Measurements from ENCODE around the gene GABRE. TPM values are rescaled to one million over a fixed set of nuclear protein-coding genes. Genes with fewer than 3 reads are reported as not detected.

The GABRE gene
- total RNA-seq, 1 donor from 2014 or later = 1.0 TPM

DNA sequence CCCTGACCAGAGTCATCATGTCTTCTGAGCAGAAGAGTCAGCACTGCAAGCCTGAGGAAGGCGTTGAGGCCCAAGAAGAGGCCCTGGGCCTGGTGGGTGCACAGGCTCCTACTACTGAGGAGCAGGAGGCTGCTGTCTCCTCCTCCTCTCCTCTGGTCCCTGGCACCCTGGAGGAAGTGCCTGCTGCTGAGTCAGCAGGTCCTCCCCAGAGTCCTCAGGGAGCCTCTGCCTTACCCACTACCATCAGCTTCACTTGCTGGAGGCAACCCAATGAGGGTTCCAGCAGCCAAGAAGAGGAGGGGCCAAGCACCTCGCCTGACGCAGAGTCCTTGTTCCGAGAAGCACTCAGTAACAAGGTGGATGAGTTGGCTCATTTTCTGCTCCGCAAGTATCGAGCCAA, 50.8 kb downstream of the GABRE start:
- no peak for DNase-seq (ENCODE audit: low spot score)
- H3K4me1 Mint-ChIP-seq (ENCODE audit: low read depth) = no peaks in the 10 kb centered on the region
- no peak overlapping the region for H3K27ac Mint-ChIP-seq (ENCODE audit: unreplicated experiment)
- TF ChIP-seq, protein P1, sequence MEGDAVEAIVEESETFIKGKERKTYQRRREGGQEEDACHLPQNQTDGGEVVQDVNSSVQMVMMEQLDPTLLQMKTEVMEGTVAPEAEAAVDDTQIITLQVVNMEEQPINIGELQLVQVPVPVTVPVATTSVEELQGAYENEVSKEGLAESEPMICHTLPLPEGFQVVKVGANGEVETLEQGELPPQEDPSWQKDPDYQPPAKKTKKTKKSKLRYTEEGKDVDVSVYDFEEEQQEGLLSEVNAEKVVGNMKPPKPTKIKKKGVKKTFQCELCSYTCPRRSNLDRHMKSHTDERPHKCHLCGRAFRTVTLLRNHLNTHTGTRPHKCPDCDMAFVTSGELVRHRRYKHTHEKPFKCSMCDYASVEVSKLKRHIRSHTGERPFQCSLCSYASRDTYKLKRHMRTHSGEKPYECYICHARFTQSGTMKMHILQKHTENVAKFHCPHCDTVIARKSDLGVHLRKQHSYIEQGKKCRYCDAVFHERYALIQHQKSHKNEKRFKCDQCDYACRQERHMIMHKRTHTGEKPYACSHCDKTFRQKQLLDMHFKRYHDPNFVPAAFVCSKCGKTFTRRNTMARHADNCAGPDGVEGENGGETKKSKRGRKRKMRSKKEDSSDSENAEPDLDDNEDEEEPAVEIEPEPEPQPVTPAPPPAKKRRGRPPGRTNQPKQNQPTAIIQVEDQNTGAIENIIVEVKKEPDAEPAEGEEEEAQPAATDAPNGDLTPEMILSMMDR (IDR thresholded peaks at IDR 0.05) = no peak
- peaks cover 3% of the 10 kb centered on the region for H3K9me3 Mint-ChIP-seq (ENCODE audit: low read depth)
- no peak overlapping the region for H3K4me3 Mint-ChIP-seq (ENCODE audit: unreplicated experiment)
- H3K27me3 Mint-ChIP-seq (ENCODE audit: low read depth) = no peaks in the 10 kb centered on the region
- H3K36me3 Mint-ChIP-seq (ENCODE audit: low read depth) = no peaks in the 10 kb centered on the region

- Mint-ChIP-seq H3K4me3 (ENCODE audit: unreplicated experiment) (no peak overlapping the region), H3K27me3 (ENCODE audit: low read depth) (no peaks in the 10 kb centered on the region), H3K36me3 (ENCODE audit: low read depth) (no peaks in the 10 kb centered on the region), H3K9me3 (ENCODE audit: low read depth) (peaks cover under 1% of the 10 kb centered on the region), H3K27ac (ENCODE audit: unreplicated experiment) (no peak overlapping the region), H3K4me1 (ENCODE audit: low read depth) (no peaks in the 10 kb centered on the region)
- TF ChIP-seq, protein P1 (IDR thresholded peaks at IDR 0.05) = no peak
- no peak for DNase-seq (ENCODE audit: low spot score)
These were observed 51.8 kb downstream of the GABRE start for GRCh38 chrX:151922692-151923091.

DNA sequence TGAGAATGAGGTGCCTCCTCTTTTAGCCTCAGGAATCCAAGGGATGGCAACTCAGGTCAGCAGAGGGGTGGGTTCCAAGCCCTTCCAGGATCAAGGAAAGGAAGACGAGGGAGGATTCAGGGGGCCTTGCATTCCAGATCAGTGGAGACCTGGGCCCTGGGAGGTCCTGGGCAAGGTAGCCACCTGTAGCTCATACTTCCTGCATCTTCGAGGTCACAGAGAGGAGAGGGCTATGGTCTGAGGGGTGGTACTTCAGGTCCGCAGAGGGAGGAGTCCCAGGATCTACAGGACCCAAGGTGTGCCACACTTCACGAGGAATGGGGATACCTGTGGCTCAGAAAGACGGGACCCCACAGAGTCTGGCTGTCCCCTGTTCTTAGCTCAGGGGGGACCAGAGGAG, 52.6 kb downstream of the GABRE start:
- Mint-ChIP-seq H3K36me3 (ENCODE audit: low read depth) (no peaks in the 10 kb centered on the region), H3K4me1 (ENCODE audit: low read depth) (no peaks in the 10 kb centered on the region), H3K4me3 (ENCODE audit: unreplicated experiment) (no peak overlapping the region), H3K27ac (ENCODE audit: unreplicated experiment) (no peak overlapping the region), H3K27me3 (ENCODE audit: low read depth) (no peaks in the 10 kb centered on the region), H3K9me3 (ENCODE audit: low read depth) (no peaks in the 10 kb centered on the region)
- TF ChIP-seq, protein P1 (IDR thresholded peaks at IDR 0.05) = no peak
- DNase-seq (ENCODE audit: low spot score) = no peak

- no peak overlapping the region for H3K4me3 Mint-ChIP-seq (ENCODE audit: unreplicated experiment)
- H3K27me3 Mint-ChIP-seq (ENCODE audit: low read depth) = no peaks in the 10 kb centered on the region
- H3K36me3 Mint-ChIP-seq (ENCODE audit: low read depth) = no peaks in the 10 kb centered on the region
- no peaks in the 10 kb centered on the region for H3K4me1 Mint-ChIP-seq (ENCODE audit: low read depth)
- TF ChIP-seq, protein P1 (IDR thresholded peaks at IDR 0.05) = no peak
- no peak for DNase-seq (ENCODE audit: low spot score)
- H3K27ac Mint-ChIP-seq (ENCODE audit: unreplicated experiment) = no peak overlapping the region
- H3K9me3 Mint-ChIP-seq (ENCODE audit: low read depth) = no peaks in the 10 kb centered on the region
These were observed 53.2 kb downstream of the GABRE start for GRCh38 chrX:151921292-151921691.

GRCh38 chrX:151920530-151920929, 53.9 kb downstream of the GABRE start:
- Mint-ChIP-seq H3K27ac (ENCODE audit: unreplicated experiment) (no peak overlapping the region), H3K27me3 (ENCODE audit: low read depth) (no peaks in the 10 kb centered on the region), H3K9me3 (ENCODE audit: low read depth) (no peaks in the 10 kb centered on the region), H3K4me1 (ENCODE audit: low read depth) (no peaks in the 10 kb centered on the region), H3K36me3 (ENCODE audit: low read depth) (no peaks in the 10 kb centered on the region), H3K4me3 (ENCODE audit: unreplicated experiment) (no peak overlapping the region)
- no peak for DNase-seq (ENCODE audit: low spot score)
- TF ChIP-seq, protein P1 (IDR thresholded peaks at IDR 0.05) = no peak
